Upper lobe of left lung (tissue), 6 donors: Measurements from ENCODE around the gene OPCML. TPM values are rescaled to one million over a fixed set of nuclear protein-coding genes. Genes with fewer than 3 reads are reported as not detected.

Source experiments
- ATAC-seq, 2 donors: fragments of 200-7000 bp; cut with Tn5 transposase; one replicate each; pipeline ENCODE4 v1.9.1; 2022; ENCODE audit warnings: mild to moderate bottlenecking in 2 of 2, moderate library complexity in 2 of 2; ENCODE audit not compliant: low FRiP score in 2 of 2
- DNase-seq, 2 donors: peaks; one replicate each; pipeline ENCODE4 v3.0.0-alpha.2; 2019 to 2020
- H3K27ac ChIP-seq, 4 donors: fragments of 200-600 bp; sonication (generic); one replicate each; pipeline ENCODE4 v1.5.1; 2016 to 2019
- H3K27me3 ChIP-seq, 4 donors: fragments of 200-600 bp; sonication (generic); one replicate each; pipeline ENCODE4 v1.5.1; 2017 to 2019
- H3K36me3 ChIP-seq, 4 donors: fragments of 200-600 bp; sonication (generic); one replicate each; pipeline ENCODE4 v1.5.1; 2016 to 2019
- H3K4me1 ChIP-seq, 4 donors: fragments of 200-600 bp; sonication (generic); one replicate each; pipeline ENCODE4 v1.5.1; 2018 to 2019
- H3K4me3 ChIP-seq, 4 donors: fragments of 200-600 bp; sonication (generic); one replicate each; pipeline ENCODE4 v1.5.1; 2017 to 2019; ENCODE audit warnings: mild to moderate bottlenecking in 2 of 4, moderate library complexity in 1 of 4
- H3K9me3 ChIP-seq, 4 donors: fragments of 200-600 bp; sonication (generic); one replicate each; pipeline ENCODE4 v1.5.1; 2018 to 2019
- EP300 ChIP-seq, 4 donors: sonication (generic); formaldehyde crosslinking; IDR thresholded peaks; one replicate each; pipeline ENCODE4 v1.5.1; 2017; ENCODE audit warnings: antibody characterized with exemption in 4 of 4, control low read depth in 2 of 4
- POLR2A ChIP-seq, 4 donors: fragments of 450-650 bp; IDR thresholded peaks; one replicate each; pipeline ENCODE4 v1.5.1; 2016 to 2017; ENCODE audit warnings: antibody characterized with exemption in 4 of 4, mild to moderate bottlenecking in 2 of 4
- POLR2AphosphoS5 ChIP-seq, 2 donors: sonication (generic); formaldehyde crosslinking; IDR thresholded peaks; one replicate each; pipeline ENCODE4 v1.5.1; 2017; ENCODE audit warnings: antibody characterized with exemption in 2 of 2
- WGBS, 2 donors: methylation state at CpG; one replicate each; pipeline ENCODE4 v1.1.5; 2017 to 2018; 5-methylcytosine and 5-hydroxymethylcytosine counted together
- total RNA-seq, 6 donors: library from RNA; depleted of rRNA in 4 of 6; stranded (reverse); fragments of >200 nt in 4 of 6; gene quantifications; one replicate each; pipeline versions ENCODE4 v1.1.0 to v1.2.1, GENCODE V29; 2016 to 2021
- TF ChIP-seq, protein P1 (sequence below), 6 experiments: fragments of 450-650 bp in 4 of 6; fragments of 200-600 bp in 2 of 6; sonication (generic) in 2 of 6; IDR thresholded peaks; one replicate each; pipeline ENCODE4 v1.5.1; 2016 to 2019; ENCODE audit warnings: antibody characterized with exemption in 6 of 6
- donor health status: DM: no; HTN: no; CAD: no; lungs with moderate emphysema.
- donor health status: DM: no; HTN: yes; CAD: no; lungs with severe emphysema.

The OPCML gene
- total RNA-seq, 6 donors from 2014 or later, result 0.10 TPM; not detected in 5

DNA sequence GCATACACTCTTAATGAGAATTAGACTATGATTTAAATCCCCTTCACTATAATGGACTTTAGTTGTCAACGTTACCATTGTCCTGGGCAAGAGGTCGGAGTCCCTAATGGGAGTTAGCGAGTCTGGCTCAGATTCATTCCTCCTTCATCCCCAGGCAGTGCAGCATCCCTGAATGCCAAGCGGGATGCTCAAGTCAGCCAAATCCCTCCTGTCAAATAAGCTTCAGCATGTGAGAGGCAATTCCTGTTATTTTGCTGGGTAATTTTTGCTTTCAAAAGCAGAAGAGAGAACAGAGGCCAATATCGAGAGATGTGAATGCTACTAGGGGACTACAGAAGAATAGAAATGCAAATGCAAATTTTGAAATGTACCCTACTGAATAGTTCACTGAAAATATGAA, 186.2 kb downstream of the OPCML start:
- H3K4me1 ChIP-seq, result no peaks in the 10 kb centered on the region
- H3K9me3 ChIP-seq, result no peaks in the 10 kb centered on the region
- H3K27me3 ChIP-seq, result no peaks in the 10 kb centered on the region
- H3K36me3 ChIP-seq, result no peaks in the 10 kb centered on the region
- no peak overlapping the region for H3K4me3 ChIP-seq
- H3K27ac ChIP-seq, result no peak overlapping the region
- WGBS, 2 donors, result 89 to 96% methylated on average over 5 of the region's 5 CpGs
- ATAC-seq, result no peak
- TF ChIP-seq, protein P1, sequence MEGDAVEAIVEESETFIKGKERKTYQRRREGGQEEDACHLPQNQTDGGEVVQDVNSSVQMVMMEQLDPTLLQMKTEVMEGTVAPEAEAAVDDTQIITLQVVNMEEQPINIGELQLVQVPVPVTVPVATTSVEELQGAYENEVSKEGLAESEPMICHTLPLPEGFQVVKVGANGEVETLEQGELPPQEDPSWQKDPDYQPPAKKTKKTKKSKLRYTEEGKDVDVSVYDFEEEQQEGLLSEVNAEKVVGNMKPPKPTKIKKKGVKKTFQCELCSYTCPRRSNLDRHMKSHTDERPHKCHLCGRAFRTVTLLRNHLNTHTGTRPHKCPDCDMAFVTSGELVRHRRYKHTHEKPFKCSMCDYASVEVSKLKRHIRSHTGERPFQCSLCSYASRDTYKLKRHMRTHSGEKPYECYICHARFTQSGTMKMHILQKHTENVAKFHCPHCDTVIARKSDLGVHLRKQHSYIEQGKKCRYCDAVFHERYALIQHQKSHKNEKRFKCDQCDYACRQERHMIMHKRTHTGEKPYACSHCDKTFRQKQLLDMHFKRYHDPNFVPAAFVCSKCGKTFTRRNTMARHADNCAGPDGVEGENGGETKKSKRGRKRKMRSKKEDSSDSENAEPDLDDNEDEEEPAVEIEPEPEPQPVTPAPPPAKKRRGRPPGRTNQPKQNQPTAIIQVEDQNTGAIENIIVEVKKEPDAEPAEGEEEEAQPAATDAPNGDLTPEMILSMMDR (IDR thresholded peaks at IDR 0.05), result no peak
- TF ChIP-seq EP300 (IDR thresholded peaks at IDR 0.05) (no peak), POLR2AphosphoS5 (IDR thresholded peaks at IDR 0.05) (no peak), POLR2A (IDR thresholded peaks at IDR 0.05) (no peak)
- no peak for DNase-seq

- WGBS, 2 donors, result 44 to 54% methylated on average over 9 of the region's 9 CpGs
- no peak for DNase-seq
- Histone ChIP-seq H3K36me3 (no peaks in the 10 kb centered on the region), H3K4me1 (no peaks in the 10 kb centered on the region), H3K4me3 (no peak overlapping the region), H3K27ac (no peak overlapping the region), H3K9me3 (no peaks in the 10 kb centered on the region), H3K27me3 (no peaks in the 10 kb centered on the region)
- no peak for TF ChIP-seq POLR2AphosphoS5 (IDR thresholded peaks at IDR 0.05)
- TF ChIP-seq, protein P1 (IDR thresholded peaks at IDR 0.05), result no peak
- no peak for ATAC-seq
Observed at GRCh38 chr11:133343951-133344350, 188.3 kb downstream of the OPCML start.

- H3K27ac ChIP-seq, result no peak overlapping the region
- DNase-seq, result no peak
- H3K4me1 ChIP-seq, result no peaks in the 10 kb centered on the region
- no peaks in the 10 kb centered on the region for H3K36me3 ChIP-seq
- no peak for ATAC-seq
- no peak for TF ChIP-seq EP300 (IDR thresholded peaks at IDR 0.05)
- no peak for TF ChIP-seq POLR2A (IDR thresholded peaks at IDR 0.05)
- no peak for TF ChIP-seq POLR2AphosphoS5 (IDR thresholded peaks at IDR 0.05)
- TF ChIP-seq, protein P1 (IDR thresholded peaks at IDR 0.05), result no peak
- no peak overlapping the region for H3K4me3 ChIP-seq
- H3K9me3 ChIP-seq, result no peaks in the 10 kb centered on the region
- no peaks in the 10 kb centered on the region for H3K27me3 ChIP-seq
- WGBS, 2 donors, result 78 to 80% methylated on average over 5 of the region's 5 CpGs
Observed at GRCh38 chr11:133339495-133340140, 192.7 kb downstream of the OPCML start.

DNA sequence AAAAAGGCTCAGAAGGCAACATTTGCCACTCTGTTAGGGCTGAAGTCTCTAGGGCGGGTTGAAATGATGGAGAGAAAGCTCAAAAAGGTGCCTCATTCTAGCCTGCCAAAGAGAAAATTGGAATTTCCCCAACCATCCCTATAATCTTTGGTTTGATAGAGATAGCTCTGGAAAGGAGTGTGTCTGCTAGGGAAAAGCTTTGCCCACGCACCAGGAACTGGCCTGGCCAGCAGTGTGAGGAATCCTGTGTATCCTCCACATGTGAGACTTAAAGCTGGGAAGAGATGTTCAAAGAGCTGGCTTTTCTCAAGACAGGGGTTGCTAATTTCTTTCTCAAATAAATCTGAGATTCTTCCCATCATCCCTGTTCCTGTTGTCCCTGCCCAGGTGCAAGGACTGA, 193.7 kb downstream of the OPCML start:
- Histone ChIP-seq H3K4me1 (no peaks in the 10 kb centered on the region), H3K4me3 (no peak overlapping the region), H3K27me3 (no peaks in the 10 kb centered on the region), H3K36me3 (no peaks in the 10 kb centered on the region), H3K27ac (no peak overlapping the region), H3K9me3 (no peaks in the 10 kb centered on the region)
- ATAC-seq, result no peak
- TF ChIP-seq EP300 (IDR thresholded peaks at IDR 0.05), result no peak
- TF ChIP-seq, protein P1 (IDR thresholded peaks at IDR 0.05), result no peak
- no peak for TF ChIP-seq POLR2AphosphoS5 (IDR thresholded peaks at IDR 0.05)
- TF ChIP-seq POLR2A (IDR thresholded peaks at IDR 0.05), result no peak
- WGBS, 2 donors, result 68 to 84% methylated on average over 2 of the region's 2 CpGs
- no peak for DNase-seq

DNA sequence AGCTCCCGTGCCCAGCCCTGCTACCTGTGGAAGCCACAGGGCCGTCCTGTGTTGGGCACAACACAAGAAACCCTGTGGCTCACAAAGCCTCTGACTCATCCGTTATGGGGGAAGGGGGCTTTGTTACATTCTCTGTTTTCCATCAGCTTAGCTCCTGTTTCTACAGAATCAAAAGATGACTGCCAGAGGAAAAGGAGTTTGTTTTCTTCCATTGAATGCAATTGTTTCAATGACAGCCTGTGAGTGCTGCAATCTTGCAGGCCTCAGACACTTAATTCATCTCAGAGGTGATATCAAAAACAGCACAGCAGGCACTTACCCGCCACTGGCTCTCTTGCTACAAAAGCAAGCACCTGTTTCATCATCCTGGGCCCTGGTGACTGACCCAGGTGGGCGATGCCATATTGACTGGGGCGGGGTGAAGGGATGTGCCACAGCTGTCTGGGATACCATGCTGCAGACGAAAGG, 194.3 kb downstream of the OPCML start:
- no peak for TF ChIP-seq POLR2AphosphoS5 (IDR thresholded peaks at IDR 0.05)
- TF ChIP-seq, protein P1 (IDR thresholded peaks at IDR 0.05), result no peak
- no peak for TF ChIP-seq EP300 (IDR thresholded peaks at IDR 0.05)
- TF ChIP-seq POLR2A (IDR thresholded peaks at IDR 0.05), result no peak
- Histone ChIP-seq H3K4me3 (no peak overlapping the region), H3K9me3 (no peaks in the 10 kb centered on the region), H3K36me3 (no peaks in the 10 kb centered on the region), H3K4me1 (no peaks in the 10 kb centered on the region), H3K27me3 (no peaks in the 10 kb centered on the region), H3K27ac (no peak overlapping the region)
- DNase-seq (no peak), ATAC-seq (no peak)
- 60 to 69% methylated on average over 7 of the region's 7 CpGs for WGBS, 2 donors
